Endodermal cell (in vitro differentiated cells): Measurements from ENCODE around the gene KLHL35. TPM values are rescaled to one million over a fixed set of nuclear protein-coding genes. Genes with fewer than 3 reads are reported as not detected.
A peak's percentile ranks its signal among the peaks of the same experiment; 100 is the strongest.

Experiments used
- DNase-seq: peaks from one replicate; pipeline ENCODE4 v3.0.0-alpha.2; 2017
- H3K27ac ChIP-seq: 2 replicates; pipeline ENCODE4 v1.5.1; 2013; ENCODE audit warnings: mild to moderate bottlenecking, low read depth, low read length, moderate library complexity
- H3K27me3 ChIP-seq: 2 replicates; pipeline ENCODE4 v1.6.1; 2013; ENCODE audit warnings: mild to moderate bottlenecking, low read length, moderate library complexity; ENCODE audit not compliant: insufficient read depth, control insufficient read depth, poor library complexity, severe bottlenecking
- H3K36me3 ChIP-seq: 2 replicates; pipeline ENCODE4 v1.7.0; 2013; ENCODE audit warnings: mild to moderate bottlenecking, low read length, moderate library complexity; ENCODE audit not compliant: control insufficient read depth, insufficient read depth
- H3K4me1 ChIP-seq: one replicate; pipeline ENCODE4 v1.7.0; 2013; ENCODE audit warnings: low read length; ENCODE audit not compliant: control insufficient read depth, insufficient read depth
- H3K4me3 ChIP-seq: 2 replicates; pipeline ENCODE4 v1.5.1; 2013; ENCODE audit warnings: mild to moderate bottlenecking, low read length, moderate library complexity
- H3K9ac ChIP-seq: 2 replicates; pipeline ENCODE4 v1.6.1; 2013; ENCODE audit warnings: mild to moderate bottlenecking, low read length, moderate library complexity; ENCODE audit not compliant: poor library complexity, severe bottlenecking; ENCODE audit errors: extremely low read depth
- H3K9me3 ChIP-seq: 2 replicates; pipeline ENCODE4 v1.6.1; 2013; ENCODE audit warnings: mild to moderate bottlenecking, low read length, moderate library complexity; ENCODE audit not compliant: control insufficient read depth
- H3K27ac Mint-ChIP-seq: 2 replicates; pipeline ENCODE4 v1.8.0; 2020; ENCODE audit warnings: mixed read lengths
- H3K27me3 Mint-ChIP-seq: 2 replicates; pipeline ENCODE4 v1.8.0; 2021; ENCODE audit warnings: mild to moderate bottlenecking, mixed read lengths; ENCODE audit not compliant: insufficient read depth
- H3K36me3 Mint-ChIP-seq: 2 replicates; pipeline ENCODE4 v1.8.0; 2020; ENCODE audit warnings: low read depth, mixed read lengths
- H3K4me1 Mint-ChIP-seq: 2 replicates; pipeline ENCODE4 v1.8.0; 2020; ENCODE audit warnings: mixed read lengths
- H3K4me3 Mint-ChIP-seq: 2 replicates; pipeline ENCODE4 v1.8.0; 2020; ENCODE audit warnings: mild to moderate bottlenecking, moderate library complexity, mixed read lengths
- H3K9me3 Mint-ChIP-seq: 2 replicates; pipeline ENCODE4 v1.8.0; 2020; ENCODE audit warnings: mild to moderate bottlenecking, mixed read lengths
- WGBS, 2 experiments: methylation state at CpG; one replicate each; pipeline versions ENCODE4 v1.1.5 to v1.1.7; 2013; ENCODE audit warnings: missing lambda C conversion rate in 2 of 2, mixed read lengths in 1 of 2; ENCODE audit not compliant: insufficient coverage in 1 of 2, insufficient read length in 1 of 2; 5-methylcytosine and 5-hydroxymethylcytosine counted together
- total RNA-seq, 2 donors: library from RNA; stranded (reverse); fragmentation: NEBNext Ultra II Directional in 1 of 2; extraction: Animal tissue kit (Norgen Biotek cat#: 25700) in 1 of 2; gene quantifications; 2 replicates in 1 of 2; 3 replicates in 1 of 2; pipeline ENCODE4 v1.2.1, GENCODE V29; 2021
- TF ChIP-seq, protein P1 (sequence below): fragments of 200-600 bp; sonication (generic); conservative IDR thresholded peaks from 2 replicates; pipeline ENCODE4 v1.5.0; 2021; ENCODE audit warnings: antibody characterized with exemption, mild to moderate bottlenecking

Gene KLHL35
- total RNA-seq, 2 donors from 2014 or later, result 0.48 TPM; not detected in 1

DNA sequence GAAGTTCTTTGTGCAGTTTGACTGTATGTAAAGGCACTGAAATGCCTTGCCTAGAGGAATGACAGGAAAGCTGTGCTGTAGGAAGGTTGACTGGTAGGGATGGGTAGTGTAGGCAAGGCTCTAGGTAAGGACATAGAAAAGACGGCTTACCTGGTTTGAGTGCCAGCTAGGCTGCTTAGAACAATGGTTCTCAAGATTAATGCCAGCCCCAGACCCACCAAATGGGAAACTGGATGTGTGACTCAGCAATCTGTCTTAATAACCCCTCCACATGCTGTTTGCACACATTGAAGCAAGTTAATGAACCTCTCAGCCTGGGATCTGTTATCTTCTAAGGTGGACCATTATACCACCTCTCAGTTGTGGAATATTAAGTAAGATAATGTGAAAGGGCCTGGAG lies 30.0 kb downstream of the KLHL35 start:
- Histone ChIP-seq H3K9ac (no peak overlapping the region), H3K27ac (no peak overlapping the region), H3K36me3 (peaks cover 81% of the 10 kb centered on the region), H3K4me3 (peak overlapping the region; percentile 95), H3K27me3 (no peaks in the 10 kb centered on the region), H3K9me3 (no peaks in the 10 kb centered on the region), H3K4me1 (peaks cover 31% of the 10 kb centered on the region)
- peaks cover 79% of the 10 kb centered on the region for H3K36me3 Mint-ChIP-seq
- H3K27me3 Mint-ChIP-seq, result no peaks in the 10 kb centered on the region
- 83 to 100% methylated on average over 1 of the region's 1 CpG for WGBS, 2 experiments
- peak overlapping the region; percentile 99 for H3K27ac Mint-ChIP-seq
- H3K9me3 Mint-ChIP-seq, result no peaks in the 10 kb centered on the region
- TF ChIP-seq, protein P1, sequence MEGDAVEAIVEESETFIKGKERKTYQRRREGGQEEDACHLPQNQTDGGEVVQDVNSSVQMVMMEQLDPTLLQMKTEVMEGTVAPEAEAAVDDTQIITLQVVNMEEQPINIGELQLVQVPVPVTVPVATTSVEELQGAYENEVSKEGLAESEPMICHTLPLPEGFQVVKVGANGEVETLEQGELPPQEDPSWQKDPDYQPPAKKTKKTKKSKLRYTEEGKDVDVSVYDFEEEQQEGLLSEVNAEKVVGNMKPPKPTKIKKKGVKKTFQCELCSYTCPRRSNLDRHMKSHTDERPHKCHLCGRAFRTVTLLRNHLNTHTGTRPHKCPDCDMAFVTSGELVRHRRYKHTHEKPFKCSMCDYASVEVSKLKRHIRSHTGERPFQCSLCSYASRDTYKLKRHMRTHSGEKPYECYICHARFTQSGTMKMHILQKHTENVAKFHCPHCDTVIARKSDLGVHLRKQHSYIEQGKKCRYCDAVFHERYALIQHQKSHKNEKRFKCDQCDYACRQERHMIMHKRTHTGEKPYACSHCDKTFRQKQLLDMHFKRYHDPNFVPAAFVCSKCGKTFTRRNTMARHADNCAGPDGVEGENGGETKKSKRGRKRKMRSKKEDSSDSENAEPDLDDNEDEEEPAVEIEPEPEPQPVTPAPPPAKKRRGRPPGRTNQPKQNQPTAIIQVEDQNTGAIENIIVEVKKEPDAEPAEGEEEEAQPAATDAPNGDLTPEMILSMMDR, result no peak
- H3K4me3 Mint-ChIP-seq, result peak overlapping the region; percentile 99
- peaks cover 52% of the 10 kb centered on the region for H3K4me1 Mint-ChIP-seq
- no peak for DNase-seq

DNA sequence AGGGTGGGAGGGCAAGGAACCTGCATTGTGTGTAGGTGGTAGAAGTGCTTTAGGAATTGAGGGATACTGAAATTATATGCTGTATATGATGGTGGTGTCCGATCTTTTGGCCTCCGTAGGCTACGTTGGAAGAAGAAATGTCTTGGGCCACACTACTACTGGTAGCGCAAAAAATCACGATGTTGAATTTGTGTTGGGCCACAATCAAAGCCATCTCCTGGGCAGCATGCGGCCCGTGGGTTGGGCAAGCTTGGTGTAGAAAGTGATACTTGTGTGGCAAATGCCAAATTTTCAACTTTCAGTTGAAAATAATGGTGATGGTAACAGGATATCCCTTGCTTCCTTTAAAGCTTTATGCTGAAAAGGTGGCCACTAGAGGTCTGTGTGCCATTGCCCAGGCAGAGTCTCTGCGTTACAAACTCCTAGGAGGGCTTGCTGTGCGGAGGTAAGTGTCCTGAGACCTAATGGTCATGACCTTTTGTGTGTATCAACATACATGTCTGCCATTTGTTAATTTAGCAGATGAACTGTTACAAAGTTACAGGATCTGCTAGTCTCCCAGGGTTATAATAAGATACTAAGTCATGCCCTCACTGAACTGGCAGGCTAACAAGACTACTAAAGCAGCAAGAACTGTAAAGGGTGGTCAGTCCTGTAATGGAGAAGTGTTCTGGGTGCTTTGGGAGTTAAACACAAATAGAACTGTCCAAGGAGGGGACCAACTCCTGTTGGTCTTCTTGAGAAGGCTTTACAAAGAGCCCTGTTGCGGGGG lies 30.8 kb downstream of the KLHL35 start:
- peak overlapping the region; percentile 99 for H3K4me3 Mint-ChIP-seq
- 95 to 96% methylated on average over 8 to 10 of the region's 10 CpGs for WGBS, 2 experiments
- H3K27me3 ChIP-seq, result no peaks in the 10 kb centered on the region
- H3K27me3 Mint-ChIP-seq, result no peaks in the 10 kb centered on the region
- no peaks in the 10 kb centered on the region for H3K9me3 ChIP-seq
- H3K36me3 Mint-ChIP-seq, result peaks cover 74% of the 10 kb centered on the region
- peak overlapping the region; percentile 99 for H3K27ac Mint-ChIP-seq
- H3K9ac ChIP-seq, result peak overlapping the region; percentile 36
- H3K27ac ChIP-seq, result no peak overlapping the region
- H3K36me3 ChIP-seq, result peaks cover 72% of the 10 kb centered on the region
- DNase-seq, result no peak
- H3K4me1 Mint-ChIP-seq, result peaks cover 52% of the 10 kb centered on the region
- peak overlapping the region; percentile 95 for H3K4me3 ChIP-seq
- TF ChIP-seq, protein P1, result peak; percentile 50
- peaks cover 31% of the 10 kb centered on the region for H3K4me1 ChIP-seq
- H3K9me3 Mint-ChIP-seq, result no peaks in the 10 kb centered on the region

DNA sequence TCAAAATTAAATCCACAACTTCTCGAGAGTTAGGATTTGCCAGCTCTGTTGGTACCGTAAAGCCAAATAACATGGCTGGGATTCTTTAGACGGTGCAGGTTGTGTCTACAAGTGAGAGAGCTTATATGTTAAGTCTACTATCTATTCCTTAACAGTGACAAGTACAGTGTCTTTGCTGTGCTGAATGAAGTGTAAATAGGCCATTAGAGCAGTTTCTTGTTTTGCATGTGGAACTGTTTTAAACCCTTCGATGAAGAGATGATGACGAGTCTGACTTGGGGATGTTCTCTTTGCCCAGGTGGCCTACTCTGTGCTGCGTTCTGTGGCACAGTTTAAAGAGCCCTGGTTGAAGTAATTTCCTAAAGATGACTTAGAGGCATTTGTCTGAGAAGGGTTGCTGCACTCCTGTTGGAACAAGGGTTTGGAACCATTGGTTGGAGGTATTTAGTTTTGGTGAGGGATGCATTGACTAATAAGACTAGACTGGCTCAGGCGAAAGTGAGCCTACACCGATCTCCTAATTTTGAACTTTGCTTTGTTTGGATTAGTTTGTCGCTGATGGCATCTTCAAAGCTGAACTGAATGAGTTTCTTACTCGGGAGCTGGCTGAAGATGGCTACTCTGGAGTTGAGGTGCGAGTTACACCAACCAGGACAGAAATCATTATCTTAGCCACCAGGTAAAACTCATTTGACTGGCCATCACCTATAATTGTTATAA lies 32.7 kb downstream of the KLHL35 start:
- TF ChIP-seq, protein P1, result no peak
- Histone ChIP-seq H3K4me3 (peak overlapping the region; percentile 95), H3K9me3 (no peaks in the 10 kb centered on the region), H3K27ac (peak overlapping the region; percentile 95), H3K4me1 (peaks cover 24% of the 10 kb centered on the region), H3K27me3 (no peaks in the 10 kb centered on the region), H3K9ac (peak overlapping the region; percentile 99), H3K36me3 (peaks cover 53% of the 10 kb centered on the region)
- 0 to 1% methylated on average over 9 to 11 of the region's 11 CpGs for WGBS, 2 experiments
- DNase-seq, result peak; percentile 52
- H3K4me1 Mint-ChIP-seq, result peaks cover 50% of the 10 kb centered on the region
- H3K27ac Mint-ChIP-seq, result peak overlapping the region; percentile 99
- H3K27me3 Mint-ChIP-seq, result no peaks in the 10 kb centered on the region
- H3K9me3 Mint-ChIP-seq, result no peaks in the 10 kb centered on the region
- peak overlapping the region; percentile 99 for H3K4me3 Mint-ChIP-seq
- peaks cover 55% of the 10 kb centered on the region for H3K36me3 Mint-ChIP-seq
